ENCODE data around the gene UGT2B17.
"Not testable (repeated sequence)": the region's sequence is repeated elsewhere in the genome, so short reads cannot be mapped to it uniquely, and the experiment has no call there.

Gene UGT2B17

GRCh38 chr4:68568535-68568934 is 7.6 kb downstream of the UGT2B17 start:
- not testable (repeated sequence) for DNase-seq

- not testable (repeated sequence) for DNase-seq
These were observed 9.8 kb downstream of the UGT2B17 start for GRCh38 chr4:68566364-68566763.

DNA sequence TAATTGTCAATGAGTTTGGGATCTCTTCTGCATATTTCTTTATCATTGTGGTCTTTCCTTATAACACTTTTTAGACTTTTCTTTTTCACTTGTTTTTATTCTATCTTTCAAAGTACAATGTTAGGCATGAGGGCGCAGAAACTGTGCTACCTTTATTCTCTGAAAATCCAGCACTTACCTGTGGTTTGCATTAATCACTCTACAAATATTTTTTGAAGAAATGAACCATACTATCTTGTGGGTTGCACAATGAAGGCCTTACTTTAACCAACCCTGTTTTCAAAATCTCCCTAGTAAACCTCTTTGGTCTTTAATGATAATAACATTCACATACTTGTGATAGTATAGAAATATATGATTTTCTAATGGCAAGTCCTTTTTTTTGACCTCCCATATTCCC is 11.0 kb downstream of the UGT2B17 start:
- not testable (repeated sequence) for DNase-seq

GRCh38 chr4:68560364-68561070 is 15.6 kb downstream of the UGT2B17 start:
- not testable (repeated sequence) for DNase-seq

- DNase-seq = not testable (repeated sequence)
These were observed 22.3 kb downstream of the UGT2B17 start for GRCh38 chr4:68553830-68554229.

GRCh38 chr4:68552818-68553811 is 23.0 kb downstream of the UGT2B17 start:
- DNase-seq = not testable (repeated sequence)

- not testable (repeated sequence) for DNase-seq
These were observed 33.4 kb downstream of the UGT2B17 start for GRCh38 chr4:68542742-68543141.

- no peak for DNase-seq
These were observed 39.7 kb downstream of the UGT2B17 start for GRCh38 chr4:68536375-68536774.

DNA sequence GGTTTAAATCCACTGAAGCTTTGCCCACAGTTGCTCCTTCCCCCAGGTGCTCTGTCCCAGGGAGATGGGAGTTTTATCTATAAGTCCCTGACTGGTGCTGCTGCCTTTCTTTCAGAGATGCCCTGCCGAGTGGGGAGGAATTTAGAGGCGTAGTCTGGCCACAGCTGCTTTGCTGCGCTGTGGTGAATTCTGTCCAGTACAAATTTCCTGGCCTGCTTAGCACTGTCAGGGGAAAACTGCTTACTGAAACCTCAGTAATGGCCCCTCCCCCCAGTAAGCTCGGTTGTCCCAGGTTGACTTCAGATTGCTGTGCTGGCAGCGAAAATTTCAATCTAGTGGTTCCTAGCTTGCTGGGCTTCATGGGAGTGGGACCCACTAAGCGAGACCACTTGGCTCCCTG is 40.1 kb downstream of the UGT2B17 start:
- DNase-seq = no peak

DNA sequence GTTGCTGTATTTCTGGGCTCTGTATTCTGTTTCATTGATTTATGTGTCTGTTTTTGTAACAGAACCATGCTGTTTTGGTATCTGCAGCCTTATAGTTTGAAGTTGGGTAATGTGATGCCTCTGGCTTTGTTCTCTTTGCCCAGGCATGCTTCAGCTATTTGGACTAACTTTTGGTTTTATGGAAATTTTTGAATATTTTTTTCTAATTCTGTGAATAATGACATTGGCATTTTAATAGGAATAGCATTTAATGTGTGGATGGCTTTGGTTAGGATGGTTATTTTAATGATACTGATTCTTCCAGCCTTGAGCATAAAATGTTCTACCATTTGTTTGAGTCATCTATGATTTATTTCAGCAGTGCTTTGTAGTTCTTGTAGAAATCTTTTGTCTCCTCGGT is 53.9 kb downstream of the UGT2B17 start:
- DNase-seq = not testable (repeated sequence)

- DNase-seq = no peak
These were observed 55.1 kb downstream of the UGT2B17 start for GRCh38 chr4:68520985-68521384.

DNA sequence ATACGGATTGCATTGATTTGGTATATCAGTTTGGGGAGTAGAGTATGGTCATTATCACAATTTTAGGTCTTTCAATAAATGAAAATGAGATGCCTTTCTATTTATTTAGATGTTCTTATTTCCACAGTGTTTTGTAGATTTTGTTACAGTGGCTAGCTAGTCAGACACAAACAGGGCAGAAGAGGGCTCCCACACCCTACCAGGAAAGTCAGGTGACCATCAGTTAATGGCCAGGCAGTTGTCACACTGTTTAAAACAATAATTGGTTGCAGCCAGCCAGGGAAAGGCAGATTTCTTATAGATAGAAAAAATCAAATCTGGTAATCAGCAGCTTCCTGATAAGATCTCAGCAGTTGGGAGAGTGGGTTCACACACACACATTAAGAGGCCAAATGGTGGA is 57.2 kb downstream of the UGT2B17 start:
- no peak for DNase-seq

DNA sequence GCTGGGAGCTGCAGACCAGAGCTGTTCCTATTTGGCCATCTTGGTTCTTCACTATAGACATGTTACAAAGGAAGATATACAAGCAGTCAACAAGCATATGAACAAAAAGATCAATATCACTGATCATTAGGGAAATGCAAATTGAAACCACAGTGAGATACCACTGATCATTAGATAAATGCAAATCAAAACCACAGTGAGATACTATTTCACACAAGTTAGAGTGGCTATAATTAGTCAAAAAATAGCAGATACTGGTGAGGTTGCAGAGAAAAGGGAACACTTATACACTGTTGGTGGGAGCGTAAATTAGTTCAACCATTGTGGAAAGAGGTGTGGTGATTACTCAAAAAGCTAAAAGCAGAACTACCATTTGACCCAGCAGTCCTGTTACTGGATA is 70.7 kb downstream of the UGT2B17 start:
- DNase-seq = not testable (repeated sequence)

- DNase-seq = not testable (repeated sequence)
These were observed 71.3 kb downstream of the UGT2B17 start for GRCh38 chr4:68504836-68505235.

GRCh38 chr4:68503462-68503861 is 72.7 kb downstream of the UGT2B17 start:
- DNase-seq = not testable (repeated sequence)

- DNase-seq = no peak
These were observed 77.1 kb downstream of the UGT2B17 start for GRCh38 chr4:68499021-68499420.

GRCh38 chr4:68498413-68499007 is 77.6 kb downstream of the UGT2B17 start:
- DNase-seq = peak; percentile 41

DNA sequence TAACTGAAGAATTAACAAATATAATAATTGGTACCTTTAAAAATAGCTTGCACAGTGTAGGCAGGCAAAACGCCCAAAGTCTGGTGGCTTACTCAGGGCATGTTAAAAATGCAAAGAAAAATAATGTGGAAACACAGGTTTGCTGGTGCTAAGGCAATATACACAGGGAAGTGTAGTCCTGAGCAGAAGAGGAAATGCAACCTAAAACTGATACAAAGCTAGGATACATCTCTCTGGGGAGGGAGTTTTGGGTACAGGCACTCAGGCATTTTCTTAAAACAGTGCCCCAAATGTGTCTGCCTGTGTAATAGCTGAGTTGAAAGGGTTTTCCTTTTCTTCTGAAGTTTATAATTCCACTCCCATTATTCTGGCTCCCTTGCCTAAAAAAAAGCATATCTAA is 81.4 kb downstream of the UGT2B17 start:
- DNase-seq = no peak

DNA sequence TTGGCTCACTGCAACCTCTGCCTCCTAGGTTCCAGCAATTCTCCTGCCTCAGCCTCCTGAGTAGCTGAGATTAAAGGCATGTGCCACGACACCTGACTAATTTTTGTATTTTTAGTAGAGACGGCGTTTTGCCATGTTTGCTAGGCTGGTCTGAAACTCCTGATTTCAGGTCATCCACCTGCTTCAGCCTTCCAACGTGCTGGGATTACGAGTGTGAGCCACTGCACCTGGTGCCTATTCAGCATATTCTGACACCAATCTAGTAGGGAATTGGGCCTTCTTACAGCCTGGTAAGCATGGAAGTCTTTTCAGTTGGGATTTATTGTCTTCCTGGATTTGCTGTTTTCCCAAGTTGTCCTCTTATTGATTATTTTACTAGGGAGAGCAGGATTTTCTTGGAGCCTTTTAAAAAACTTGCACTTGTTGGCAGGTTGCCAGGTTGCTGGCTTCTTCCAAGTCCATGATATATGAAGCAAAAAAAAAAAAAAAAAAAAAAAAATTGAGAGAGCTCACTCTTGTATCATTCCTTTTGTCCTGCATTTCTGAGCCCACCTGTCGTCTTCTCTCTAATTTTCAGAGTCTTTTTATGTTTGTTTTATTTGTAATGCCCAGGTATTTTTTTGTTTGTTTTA is 85.2 kb downstream of the UGT2B17 start:
- no peak for DNase-seq

DNA sequence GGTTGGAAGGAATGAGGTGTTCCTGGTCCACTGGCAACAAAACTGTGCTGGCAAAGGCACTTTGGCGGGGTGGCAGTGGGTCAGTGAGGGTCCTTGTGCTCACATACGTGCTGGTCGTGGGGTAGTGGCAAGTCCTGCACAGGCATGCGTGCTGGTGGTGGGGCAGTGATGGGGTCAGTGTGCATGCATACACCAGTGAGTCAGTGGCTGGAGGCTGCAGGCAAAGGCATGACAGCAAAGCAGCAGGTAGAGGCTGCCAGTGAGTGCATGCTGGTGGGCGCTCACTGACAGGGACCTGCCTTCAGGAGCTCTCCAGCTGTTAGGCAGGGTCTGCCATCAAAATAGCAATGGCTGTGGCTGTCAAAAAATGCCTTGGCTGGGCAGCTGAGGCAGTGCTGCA is 86.8 kb downstream of the UGT2B17 start:
- no peak for DNase-seq

Measured in NCI-H345 (cell line).